Keratinocyte (primary cell): Measurements from ENCODE around the gene TCFL5.

Experiments
- EZH2 ChIP-seq: IDR thresholded peaks from one replicate; pipeline ENCODE4 v1.6.1; 2012; ENCODE audit warnings: inconsistent platforms, mild to moderate bottlenecking, low read length, moderate library complexity
- TF ChIP-seq, protein P1 (sequence below), 3 experiments: IDR thresholded peaks in 1 of 3; conservative IDR thresholded peaks in 1 of 3; optimal IDR thresholded peaks in 1 of 3; 2 replicates in 2 of 3; 3 replicates in 1 of 3; pipeline versions ENCODE3 to v1.5.1; 2011; ENCODE audit warnings: low read length in 3 of 3, mild to moderate bottlenecking in 3 of 3, moderate library complexity in 2 of 3, control low read depth in 1 of 3, inconsistent platforms in 1 of 3; ENCODE audit not compliant: insufficient read depth in 2 of 3; ENCODE audit errors: extremely low read depth in 1 of 3

- TF ChIP-seq, protein P1, sequence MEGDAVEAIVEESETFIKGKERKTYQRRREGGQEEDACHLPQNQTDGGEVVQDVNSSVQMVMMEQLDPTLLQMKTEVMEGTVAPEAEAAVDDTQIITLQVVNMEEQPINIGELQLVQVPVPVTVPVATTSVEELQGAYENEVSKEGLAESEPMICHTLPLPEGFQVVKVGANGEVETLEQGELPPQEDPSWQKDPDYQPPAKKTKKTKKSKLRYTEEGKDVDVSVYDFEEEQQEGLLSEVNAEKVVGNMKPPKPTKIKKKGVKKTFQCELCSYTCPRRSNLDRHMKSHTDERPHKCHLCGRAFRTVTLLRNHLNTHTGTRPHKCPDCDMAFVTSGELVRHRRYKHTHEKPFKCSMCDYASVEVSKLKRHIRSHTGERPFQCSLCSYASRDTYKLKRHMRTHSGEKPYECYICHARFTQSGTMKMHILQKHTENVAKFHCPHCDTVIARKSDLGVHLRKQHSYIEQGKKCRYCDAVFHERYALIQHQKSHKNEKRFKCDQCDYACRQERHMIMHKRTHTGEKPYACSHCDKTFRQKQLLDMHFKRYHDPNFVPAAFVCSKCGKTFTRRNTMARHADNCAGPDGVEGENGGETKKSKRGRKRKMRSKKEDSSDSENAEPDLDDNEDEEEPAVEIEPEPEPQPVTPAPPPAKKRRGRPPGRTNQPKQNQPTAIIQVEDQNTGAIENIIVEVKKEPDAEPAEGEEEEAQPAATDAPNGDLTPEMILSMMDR (optimal IDR thresholded peaks at IDR 0.05 in 1 of 3, IDR thresholded peaks at IDR 0.05 in 1 of 3, conservative IDR thresholded peaks at IDR 0.05 in 1 of 3; ENCODE audit: extremely low read depth in 1 of 3, insufficient read depth in 2 of 3, low read length in 3 of 3), result no peak
- no peak for TF ChIP-seq EZH2
Observed at GRCh38 chr20:62830251-62830650, 31.4 kb downstream of the TCFL5 start.
